Trophoblast cell (in vitro differentiated cells and primary cell): ENCODE measurements around the gene IFNB1.

ENCODE experiments used
- DNase-seq, 2 donors: peaks; one replicate each; pipeline ENCODE4 v3.0.0-alpha.2; 2016
- H2AFZ ChIP-seq: 2 replicates; pipeline ENCODE4 v1.6.1; 2013; ENCODE audit warnings: low read length, moderate library complexity, mild to moderate bottlenecking; ENCODE audit not compliant: insufficient read depth, poor library complexity
- H2AK5ac ChIP-seq: 2 replicates; pipeline ENCODE4 v1.6.1; 2013; ENCODE audit warnings: mild to moderate bottlenecking, low read length
- H2BK120ac ChIP-seq: 2 replicates; pipeline ENCODE4 v1.6.1; 2013; ENCODE audit warnings: low read length, mild to moderate bottlenecking, moderate library complexity; ENCODE audit not compliant: insufficient read depth, poor library complexity
- H2BK12ac ChIP-seq: 2 replicates; pipeline ENCODE4 v1.6.1; 2013; ENCODE audit warnings: mild to moderate bottlenecking, low read length, moderate library complexity
- H2BK5ac ChIP-seq: 2 replicates; pipeline ENCODE4 v1.6.1; 2013; ENCODE audit warnings: low read length, low read depth, moderate library complexity, mild to moderate bottlenecking; ENCODE audit not compliant: poor library complexity
- H3K14ac ChIP-seq: 2 replicates; pipeline ENCODE4 v1.6.1; 2013; ENCODE audit warnings: mild to moderate bottlenecking, low read length
- H3K18ac ChIP-seq: 2 replicates; pipeline ENCODE4 v1.6.1; 2013; ENCODE audit warnings: mild to moderate bottlenecking, low read length
- H3K23ac ChIP-seq: 2 replicates; pipeline ENCODE4 v1.6.1; 2013; ENCODE audit warnings: low read length
- H3K27ac ChIP-seq: 2 replicates; pipeline ENCODE4 v1.5.1; 2013; ENCODE audit warnings: low read depth, mild to moderate bottlenecking, inconsistent platforms, low read length, moderate library complexity
- H3K27me3 ChIP-seq: 2 replicates; pipeline ENCODE4 v1.6.1; 2013; ENCODE audit warnings: inconsistent platforms, mild to moderate bottlenecking, low read length, moderate library complexity; ENCODE audit not compliant: insufficient read depth
- H3K36me3 ChIP-seq, 2 experiments: 1 replicate in 1 of 2; 2 replicates in 1 of 2; pipeline ENCODE4 v1.6.1; 2013; ENCODE audit warnings: low read length in 2 of 2, mild to moderate bottlenecking in 2 of 2, moderate library complexity in 1 of 2; ENCODE audit not compliant: insufficient read depth in 2 of 2, control insufficient read depth in 1 of 2
- H3K4ac ChIP-seq: 2 replicates; pipeline ENCODE4 v1.6.1; 2013; ENCODE audit warnings: low read depth, mild to moderate bottlenecking, low read length, moderate library complexity
- H3K4me1 ChIP-seq, 2 experiments: 1 replicate in 1 of 2; 2 replicates in 1 of 2; pipeline ENCODE4 v1.6.1; 2013; ENCODE audit warnings: low read length in 2 of 2, mild to moderate bottlenecking in 2 of 2, moderate library complexity in 1 of 2; ENCODE audit not compliant: insufficient read depth in 2 of 2, control insufficient read depth in 1 of 2
- H3K4me2 ChIP-seq: 2 replicates; pipeline ENCODE4 v1.6.1; 2013; ENCODE audit warnings: inconsistent platforms, mild to moderate bottlenecking, low read length, moderate library complexity
- H3K4me3 ChIP-seq: 2 replicates; pipeline ENCODE4 v1.5.1; 2013; ENCODE audit warnings: mild to moderate bottlenecking, low read depth, low read length, inconsistent platforms
- H3K79me1 ChIP-seq: one replicate; pipeline ENCODE4 v1.6.1; 2013; ENCODE audit warnings: low read length
- H3K79me2 ChIP-seq: 2 replicates; pipeline ENCODE4 v1.6.1; 2013; ENCODE audit warnings: low read length, mild to moderate bottlenecking; ENCODE audit not compliant: control insufficient read depth, insufficient read depth, poor library complexity
- H3K9ac ChIP-seq: 2 replicates; pipeline ENCODE4 v1.6.1; 2013; ENCODE audit warnings: mild to moderate bottlenecking, low read length
- H3K9me3 ChIP-seq: 2 replicates; pipeline ENCODE4 v1.6.1; 2013; ENCODE audit warnings: low read depth, mild to moderate bottlenecking, control low read depth, inconsistent platforms, low read length; ENCODE audit not compliant: insufficient read depth
- H4K12ac ChIP-seq: 2 replicates; pipeline ENCODE4 v1.6.1; 2013; ENCODE audit warnings: low read depth, mild to moderate bottlenecking, low read length, moderate library complexity
- H4K8ac ChIP-seq: 2 replicates; pipeline ENCODE4 v1.6.1; 2013; ENCODE audit warnings: low read depth, mild to moderate bottlenecking, low read length, moderate library complexity
- H4K91ac ChIP-seq: one replicate; pipeline ENCODE4 v1.6.1; 2013; ENCODE audit warnings: low read depth, mild to moderate bottlenecking, low read length, moderate library complexity
- whole genome bisulfite sequencing: extraction: QIAGEN DNeasy Blood & Tissue Kit; methylation state at CpG from one replicate; pipeline ENCODE4 v1.1.7; 2013; ENCODE audit warnings: missing lambda C conversion rate; ENCODE audit not compliant: insufficient read length, insufficient coverage; ENCODE audit errors: extremely low coverage; 5-methylcytosine and 5-hydroxymethylcytosine counted together

IFNB1 gene

GRCh38 chr9:21056931-21057330 lies 20.8 kb downstream of the IFNB1 start:
- Histone ChIP-seq H3K36me3 (no peaks in the 10 kb centered on the region), H3K9me3 (no peaks in the 10 kb centered on the region)
- WGBS, result no CpG with 5 or more reads among the region's 1 CpG

GRCh38 chr9:21053851-21054250 lies 23.9 kb downstream of the IFNB1 start:
- Histone ChIP-seq H2BK12ac (no peak overlapping the region), H3K4ac (no peak overlapping the region), H4K8ac (no peak overlapping the region), H3K27ac (no peak overlapping the region), H2BK120ac (no peak overlapping the region), H3K9ac (no peak overlapping the region), H4K91ac (no peak overlapping the region), H3K79me1 (no peaks in the 10 kb centered on the region), H2AFZ (no peak overlapping the region), H3K18ac (no peak overlapping the region), H3K4me2 (no peak overlapping the region), H2AK5ac (no peak overlapping the region), H3K14ac (no peak overlapping the region), H2BK5ac (no peak overlapping the region), H3K27me3 (no peaks in the 10 kb centered on the region), H3K36me3 (no peaks in the 10 kb centered on the region), H3K9me3 (no peaks in the 10 kb centered on the region), H3K4me1 (no peaks in the 10 kb centered on the region), H4K12ac (no peak overlapping the region), H3K79me2 (no peaks in the 10 kb centered on the region), H3K4me3 (no peak overlapping the region), H3K23ac (no peak overlapping the region)
- no CpG with 5 or more reads among the region's 2 CpGs for WGBS
- no peak for DNase-seq

More at GRCh38 chr9:21056931-21057330, 20.8 kb downstream of the IFNB1 start:
- H3K18ac ChIP-seq, result no peak overlapping the region
- no peak overlapping the region for H2BK5ac ChIP-seq
- H4K12ac ChIP-seq, result no peak overlapping the region
- no peak overlapping the region for H3K4me2 ChIP-seq
- no peak overlapping the region for H2BK12ac ChIP-seq
- no peak overlapping the region for H3K27ac ChIP-seq
- no peak overlapping the region for H3K9ac ChIP-seq
- no peak overlapping the region for H3K4ac ChIP-seq
- no peaks in the 10 kb centered on the region for H3K79me2 ChIP-seq
- no peak overlapping the region for H2BK120ac ChIP-seq
- no peak overlapping the region for H4K91ac ChIP-seq
- H3K4me3 ChIP-seq, result no peak overlapping the region
- H3K23ac ChIP-seq, result no peak overlapping the region
- no peaks in the 10 kb centered on the region for H3K4me1 ChIP-seq
- no peaks in the 10 kb centered on the region for H3K27me3 ChIP-seq
- DNase-seq, result peak; percentile 66 to 69
- H3K79me1 ChIP-seq, result no peaks in the 10 kb centered on the region
- H3K14ac ChIP-seq, result no peak overlapping the region
- H2AK5ac ChIP-seq, result no peak overlapping the region
- H2AFZ ChIP-seq, result no peak overlapping the region
- H4K8ac ChIP-seq, result no peak overlapping the region

- Histone ChIP-seq H3K4me3 (no peak overlapping the region), H3K36me3 (no peaks in the 10 kb centered on the region), H3K79me2 (no peaks in the 10 kb centered on the region), H3K27ac (no peak overlapping the region), H3K4me1 (no peaks in the 10 kb centered on the region), H3K79me1 (no peaks in the 10 kb centered on the region), H4K91ac (no peak overlapping the region), H2AFZ (no peak overlapping the region), H3K27me3 (no peaks in the 10 kb centered on the region), H2BK5ac (no peak overlapping the region), H2BK12ac (no peak overlapping the region), H3K23ac (no peak overlapping the region), H3K4ac (no peak overlapping the region), H2AK5ac (no peak overlapping the region), H3K14ac (no peak overlapping the region), H4K12ac (no peak overlapping the region), H3K9me3 (no peaks in the 10 kb centered on the region), H3K18ac (no peak overlapping the region), H3K9ac (no peak overlapping the region), H4K8ac (no peak overlapping the region), H2BK120ac (no peak overlapping the region), H3K4me2 (no peak overlapping the region)
- WGBS, result no CpG with 5 or more reads among the region's 2 CpGs
- DNase-seq, result no peak
Measured at GRCh38 chr9:21047281-21047691, 30.5 kb downstream of the IFNB1 start.

- Histone ChIP-seq H3K27ac (no peak overlapping the region), H3K4ac (no peak overlapping the region), H3K18ac (no peak overlapping the region), H4K8ac (no peak overlapping the region), H2BK5ac (no peak overlapping the region), H2BK12ac (no peak overlapping the region), H3K4me1 (no peaks in the 10 kb centered on the region), H3K79me1 (no peaks in the 10 kb centered on the region), H3K27me3 (no peaks in the 10 kb centered on the region), H2AK5ac (no peak overlapping the region), H4K12ac (no peak overlapping the region), H4K91ac (no peak overlapping the region), H2AFZ (no peak overlapping the region), H3K4me2 (no peak overlapping the region), H3K4me3 (no peak overlapping the region), H3K9me3 (no peaks in the 10 kb centered on the region), H2BK120ac (no peak overlapping the region), H3K79me2 (no peaks in the 10 kb centered on the region), H3K14ac (no peak overlapping the region), H3K23ac (no peak overlapping the region), H3K36me3 (no peaks in the 10 kb centered on the region), H3K9ac (no peak overlapping the region)
- DNase-seq, result no peak
- WGBS, result no CpG with 5 or more reads among the region's 3 CpGs
Measured at GRCh38 chr9:21043841-21044240, 33.9 kb downstream of the IFNB1 start.
